AG04450 (cell line): ENCODE data around the gene CISH. TPM values are rescaled to one million over a fixed set of nuclear protein-coding genes. Genes with fewer than 3 reads are reported as not detected.

Experiments used
- CTCF ChIA-PET: fragments of 300-600, 350-600 bp; formaldehyde crosslinking; extraction: SDS; loops from one replicate; lab custom pipeline; 2022; ENCODE audit warnings: antibody characterized with exemption, inconsistent platforms; lab: Charles Lee
- POLR2A ChIA-PET: fragments of 350-600 bp; formaldehyde crosslinking; extraction: SDS; loops from one replicate; lab custom pipeline; 2021; ENCODE audit warnings: antibody characterized with exemption, inconsistent platforms; lab: Yijun Ruan, JAX
- DNase-seq: peaks from one replicate; pipeline ENCODE4 v3.0.0-alpha.2; 2011; ENCODE audit warnings: low read depth, low spot score
- H3K27ac ChIP-seq: one replicate; pipeline ENCODE4 v1.5.1; 2012; ENCODE audit warnings: low read depth, low read length, control low read depth
- H3K27me3 ChIP-seq: one replicate; pipeline ENCODE4 v1.6.0; 2012; ENCODE audit warnings: low read length; ENCODE audit not compliant: control insufficient read depth, insufficient read depth
- H3K4me3 ChIP-seq: 2 replicates; pipeline ENCODE4 v1.5.1; 2011; ENCODE audit warnings: mild to moderate bottlenecking, low read depth, low read length, control low read depth
- H3K9me3 ChIP-seq: 2 replicates; pipeline ENCODE4 v1.5.1; 2012; ENCODE audit warnings: low read length; ENCODE audit not compliant: control insufficient read depth, insufficient read depth
- CTCF ChIP-seq: IDR thresholded peaks from 2 replicates; pipeline ENCODE4 v1.5.1; 2011; ENCODE audit warnings: low read depth, low read length, control low read depth, inconsistent platforms
- polyA plus RNA-seq: library from polyadenylated mRNA; depleted of rRNA; stranded (reverse); fragments of >200 nt; gene quantifications from 2 replicates; pipeline ENCODE4 v1.2.3, GENCODE V29; 2011

CISH gene
- polyA plus RNA-seq, 1 experiment: 2.4 TPM

- POLR2A ChIA-PET: interaction anchor here (1.0 kb wide), 1 partner anchor 776 kb away, joined by 3 read pairs; the partner anchor contains the start of gene MANF
- Histone ChIP-seq H3K4me3 (no peak overlapping the region), H3K9me3 (no peaks in the 10 kb centered on the region), H3K27me3 (no peaks in the 10 kb centered on the region), H3K27ac (no peak overlapping the region)
- CTCF ChIA-PET: interaction anchor here (0.6 to 12.3 kb wide), 2 partner anchors 36 to 1060 kb away, joined by 3 to 436 read pairs; partner anchors contain the start of genes C3orf18 and HEMK1
- DNase-seq: no peak
- no peak for TF ChIP-seq CTCF
These were observed 2.4 kb downstream of the CISH start for GRCh38 chr3:50609071-50609762.

DNA sequence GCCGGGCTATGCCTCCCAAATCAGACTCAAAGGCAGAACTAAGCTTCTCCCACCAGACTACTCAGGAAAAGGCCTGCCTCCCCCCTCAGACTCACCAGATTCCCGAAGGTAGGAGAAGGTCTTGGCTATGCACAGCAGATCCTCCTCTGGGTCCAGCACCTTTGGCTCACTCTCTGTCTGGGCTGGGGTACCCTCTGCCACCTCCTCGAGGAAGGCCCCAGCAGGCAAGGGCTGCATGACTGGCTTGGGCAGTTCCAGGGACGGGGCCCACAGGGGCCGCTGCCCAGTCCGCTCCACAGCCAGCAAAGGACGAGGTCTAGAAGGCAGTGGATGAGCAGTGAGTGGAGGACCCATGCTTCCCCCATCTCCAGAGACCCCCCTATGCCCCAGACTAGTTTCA, 3.3 kb downstream of the CISH start:
- Histone ChIP-seq H3K4me3 (no peak overlapping the region), H3K27ac (no peak overlapping the region), H3K9me3 (no peaks in the 10 kb centered on the region), H3K27me3 (no peaks in the 10 kb centered on the region)
- ChIA-PET POLR2A (interaction anchor here (1.4 kb wide), 1 partner anchor 39 kb away, joined by 4 read pairs; no protein-coding TSS in a partner anchor), CTCF (interaction anchor here (12.3 kb wide), 1 partner anchor 36 kb away, joined by 436 read pairs; the partner anchor contains the start of genes C3orf18 and HEMK1)
- no peak for DNase-seq
- no peak for TF ChIP-seq CTCF

GRCh38 chr3:50607271-50608091, 4.1 kb downstream of the CISH start:
- CTCF ChIA-PET: interaction anchor here (12.3 kb wide), 1 partner anchor 35 kb away, joined by 436 read pairs; the partner anchor contains the start of genes C3orf18 and HEMK1
- H3K4me3 ChIP-seq: no peak overlapping the region
- H3K27me3 ChIP-seq: no peaks in the 10 kb centered on the region
- no peak for TF ChIP-seq CTCF
- no peak overlapping the region for H3K27ac ChIP-seq
- H3K9me3 ChIP-seq: no peaks in the 10 kb centered on the region
- no peak for DNase-seq
- POLR2A ChIA-PET: interaction anchor here (1.4 kb wide), 1 partner anchor 39 kb away, joined by 4 read pairs; no protein-coding TSS in a partner anchor

- DNase-seq: no peak
- CTCF ChIA-PET: no interaction called here
These were observed 5.0 kb downstream of the CISH start for GRCh38 chr3:50606596-50606995.

More at GRCh38 chr3:50606596-50606995, 5.0 kb downstream of the CISH start:
- Histone ChIP-seq H3K27me3 (no peaks in the 10 kb centered on the region), H3K9me3 (no peaks in the 10 kb centered on the region), H3K27ac (no peak overlapping the region), H3K4me3 (no peak overlapping the region)
- TF ChIP-seq CTCF: no peak
- POLR2A ChIA-PET: no interaction called here
